ENCODE data around the gene COBL.
A peak's percentile ranks its signal among the peaks of the same experiment; 100 is the strongest.

Gene COBL

DNA sequence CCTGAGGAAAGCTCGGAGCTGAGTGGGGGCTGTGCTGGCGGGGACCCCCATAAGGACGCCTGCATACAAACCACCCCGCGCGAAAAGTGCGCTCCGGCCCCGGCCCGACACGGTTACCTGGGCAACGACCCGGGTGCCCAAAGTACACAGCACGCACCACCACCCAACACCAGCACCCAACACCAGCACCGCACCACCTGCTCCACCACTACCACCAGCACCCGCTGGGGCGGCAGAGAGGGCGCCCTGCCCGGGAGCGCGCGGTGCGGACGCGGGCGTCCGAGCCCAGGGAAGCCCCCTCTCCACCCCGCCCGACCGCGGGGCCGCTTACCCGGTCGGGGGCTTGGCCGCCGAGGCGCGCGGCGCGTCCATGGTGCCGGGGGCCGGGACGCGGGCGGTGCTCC, 345 bp downstream of the COBL start:
- peak; percentile 44 for DNase-seq (ENCODE audit: low spot score)
- TF ChIP-seq, protein P1, sequence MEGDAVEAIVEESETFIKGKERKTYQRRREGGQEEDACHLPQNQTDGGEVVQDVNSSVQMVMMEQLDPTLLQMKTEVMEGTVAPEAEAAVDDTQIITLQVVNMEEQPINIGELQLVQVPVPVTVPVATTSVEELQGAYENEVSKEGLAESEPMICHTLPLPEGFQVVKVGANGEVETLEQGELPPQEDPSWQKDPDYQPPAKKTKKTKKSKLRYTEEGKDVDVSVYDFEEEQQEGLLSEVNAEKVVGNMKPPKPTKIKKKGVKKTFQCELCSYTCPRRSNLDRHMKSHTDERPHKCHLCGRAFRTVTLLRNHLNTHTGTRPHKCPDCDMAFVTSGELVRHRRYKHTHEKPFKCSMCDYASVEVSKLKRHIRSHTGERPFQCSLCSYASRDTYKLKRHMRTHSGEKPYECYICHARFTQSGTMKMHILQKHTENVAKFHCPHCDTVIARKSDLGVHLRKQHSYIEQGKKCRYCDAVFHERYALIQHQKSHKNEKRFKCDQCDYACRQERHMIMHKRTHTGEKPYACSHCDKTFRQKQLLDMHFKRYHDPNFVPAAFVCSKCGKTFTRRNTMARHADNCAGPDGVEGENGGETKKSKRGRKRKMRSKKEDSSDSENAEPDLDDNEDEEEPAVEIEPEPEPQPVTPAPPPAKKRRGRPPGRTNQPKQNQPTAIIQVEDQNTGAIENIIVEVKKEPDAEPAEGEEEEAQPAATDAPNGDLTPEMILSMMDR (IDR thresholded peaks at IDR 0.05; ENCODE audit: extremely low read depth, missing control alignments): no peak

GRCh38 chr7:51315393-51316261, 982 bp downstream of the COBL start:
- peak; percentile 38 for DNase-seq (ENCODE audit: low spot score)
- TF ChIP-seq, protein P1 (IDR thresholded peaks at IDR 0.05; ENCODE audit: extremely low read depth, missing control alignments): no peak

- TF ChIP-seq, protein P1 (IDR thresholded peaks at IDR 0.05; ENCODE audit: extremely low read depth, missing control alignments): no peak
- no peak for DNase-seq (ENCODE audit: low spot score)
Observed at GRCh38 chr7:51314726-51315125, 1.9 kb downstream of the COBL start.

DNA sequence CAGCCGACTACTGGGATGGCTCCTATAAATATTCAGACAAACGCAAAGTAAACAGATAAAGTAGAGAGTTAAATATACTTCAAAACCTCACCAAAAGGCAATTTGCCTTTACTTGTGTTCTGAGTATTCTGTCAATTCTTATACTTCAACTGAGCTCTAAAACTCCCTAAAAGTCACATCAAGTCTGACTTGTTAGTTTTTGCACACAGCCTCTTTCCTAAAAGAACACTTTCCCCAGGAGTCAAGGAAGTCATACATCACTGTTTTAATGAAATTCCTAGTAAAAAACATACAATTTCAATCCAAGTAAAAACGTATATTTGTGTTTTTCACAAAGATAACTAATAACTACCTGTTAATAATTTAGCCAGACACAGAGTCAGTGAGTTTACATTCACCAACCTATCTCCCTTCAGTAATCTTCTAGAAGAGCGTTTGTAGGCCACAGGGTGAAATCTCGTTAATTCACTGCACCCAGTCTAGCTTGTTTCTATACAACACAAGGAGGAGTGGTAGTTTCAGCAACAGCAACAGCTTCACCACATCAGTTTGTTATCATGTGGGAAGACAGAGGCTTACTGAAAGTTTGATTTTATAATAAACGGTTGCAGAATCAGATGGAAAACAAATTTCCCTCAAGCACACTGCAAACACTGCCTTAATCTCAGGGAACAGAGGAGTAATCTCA, 2.7 kb downstream of the COBL start:
- DNase-seq (ENCODE audit: low spot score): no peak

GRCh38 chr7:51312951-51313737, 3.5 kb downstream of the COBL start:
- TF ChIP-seq, protein P1 (IDR thresholded peaks at IDR 0.05; ENCODE audit: extremely low read depth, missing control alignments): no peak
- no peak for DNase-seq (ENCODE audit: low spot score)

More for the DNA sequence above, 2.7 kb downstream of the COBL start:
- TF ChIP-seq, protein P1 (IDR thresholded peaks at IDR 0.05; ENCODE audit: extremely low read depth, missing control alignments): no peak

DNA sequence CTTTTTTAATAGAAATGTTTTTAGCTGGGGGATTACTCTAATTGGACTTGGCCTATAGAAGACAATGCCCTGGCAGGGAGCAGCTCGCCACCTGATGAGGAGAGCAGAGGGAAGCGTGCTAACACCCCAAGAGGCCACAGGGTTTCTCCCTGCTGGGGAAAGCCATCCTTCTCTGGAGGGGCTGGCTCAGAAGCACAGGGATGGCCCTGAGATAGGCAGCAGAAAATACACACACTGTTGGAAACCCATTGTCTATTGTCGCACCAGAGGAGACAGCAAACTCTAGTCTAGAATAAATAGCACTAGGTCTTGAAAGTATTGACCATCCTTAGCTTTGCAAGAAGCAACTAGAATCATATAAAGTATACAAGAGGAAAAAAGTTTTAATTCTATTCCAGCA, 5.4 kb downstream of the COBL start:
- no peak for DNase-seq (ENCODE audit: low spot score)
- TF ChIP-seq, protein P1 (IDR thresholded peaks at IDR 0.05; ENCODE audit: extremely low read depth, missing control alignments): no peak
